H9 (cell line): Measurements from ENCODE around the gene BTRC. TPM values are rescaled to one million over a fixed set of nuclear protein-coding genes. Genes with fewer than 3 reads are reported as not detected.
A peak's percentile ranks its signal among the peaks of the same experiment; 100 is the strongest.

ENCODE experiments used
- DNase-seq: peaks from one replicate; pipeline ENCODE4 v3.0.0-alpha.2; 2017
- H2AFZ ChIP-seq: one replicate; pipeline ENCODE4 v1.6.1; 2013; ENCODE audit warnings: mild to moderate bottlenecking, low read length, control low read depth, moderate library complexity
- H2AK5ac ChIP-seq: 2 replicates; pipeline ENCODE4 v1.6.1; 2013; ENCODE audit warnings: low read length, control low read depth, mixed read lengths; ENCODE audit not compliant: insufficient read length
- H2BK120ac ChIP-seq: one replicate; pipeline ENCODE4 v1.6.1; 2013; ENCODE audit warnings: low read depth, mild to moderate bottlenecking, low read length, control low read depth, inconsistent platforms; ENCODE audit not compliant: poor library complexity, severe bottlenecking
- H2BK12ac ChIP-seq: 2 replicates; pipeline ENCODE4 v1.6.1; 2013; ENCODE audit warnings: low read length, control low read depth, mixed read lengths, low read depth; ENCODE audit not compliant: insufficient read length
- H2BK15ac ChIP-seq: 2 replicates; pipeline ENCODE4 v1.6.1; 2013; ENCODE audit warnings: low read depth, low read length, control low read depth
- H2BK20ac ChIP-seq: one replicate; pipeline ENCODE4 v1.6.1; 2013; ENCODE audit warnings: low read depth, mild to moderate bottlenecking, low read length, control low read depth, inconsistent platforms; ENCODE audit not compliant: poor library complexity, severe bottlenecking
- H2BK5ac ChIP-seq: 2 replicates; pipeline ENCODE4 v1.6.1; 2013; ENCODE audit warnings: low read length, control low read depth, mixed read lengths; ENCODE audit not compliant: insufficient read length
- H3K14ac ChIP-seq: 2 replicates; pipeline ENCODE4 v1.6.1; 2013; ENCODE audit warnings: low read length, control low read depth; ENCODE audit not compliant: insufficient read depth
- H3K18ac ChIP-seq: 2 replicates; pipeline ENCODE4 v1.6.1; 2013; ENCODE audit warnings: low read depth, mild to moderate bottlenecking, mixed read lengths, low read length, control low read depth; ENCODE audit not compliant: insufficient read length
- H3K23ac ChIP-seq: 2 replicates; pipeline ENCODE4 v1.6.1; 2013; ENCODE audit warnings: low read length, control low read depth, mixed read lengths, low read depth; ENCODE audit not compliant: insufficient read length
- H3K23me2 ChIP-seq: 2 replicates; pipeline ENCODE4 v1.6.1; 2013; ENCODE audit warnings: low read depth, mild to moderate bottlenecking, mixed read lengths, low read length, control low read depth; ENCODE audit not compliant: insufficient read length, poor library complexity, severe bottlenecking
- H3K27ac ChIP-seq: 2 replicates; pipeline ENCODE4 v1.5.1; 2013; ENCODE audit warnings: low read length, control low read depth, mixed read lengths, low read depth; ENCODE audit not compliant: insufficient read length
- H3K27me3 ChIP-seq: 2 replicates; pipeline ENCODE4 v1.6.1; 2013; ENCODE audit warnings: low read length, control low read depth, inconsistent platforms; ENCODE audit not compliant: insufficient read depth
- H3K4ac ChIP-seq: 2 replicates; pipeline ENCODE4 v1.6.1; 2013; ENCODE audit warnings: low read depth, mild to moderate bottlenecking, control low read depth, inconsistent platforms, low read length, moderate library complexity
- H3K4me1 ChIP-seq: 2 replicates; pipeline ENCODE4 v1.6.1; 2013; ENCODE audit warnings: low read length, control low read depth, inconsistent platforms; ENCODE audit not compliant: insufficient read depth
- H3K4me2 ChIP-seq: 2 replicates; pipeline ENCODE4 v1.6.1; 2013; ENCODE audit warnings: low read length, control low read depth, mixed read lengths; ENCODE audit not compliant: insufficient read length, insufficient read depth
- H3K56ac ChIP-seq: 2 replicates; pipeline ENCODE4 v1.6.1; 2013; ENCODE audit warnings: low read depth, mild to moderate bottlenecking, mixed read lengths, low read length, control low read depth; ENCODE audit not compliant: insufficient read length
- H3K79me1 ChIP-seq: 2 replicates; pipeline ENCODE4 v1.6.1; 2013; ENCODE audit warnings: low read depth, mild to moderate bottlenecking, moderate library complexity, low read length, control low read depth, inconsistent platforms; ENCODE audit not compliant: insufficient read depth, poor library complexity, severe bottlenecking
- H3K79me2 ChIP-seq: 2 replicates; pipeline ENCODE4 v1.6.1; 2013; ENCODE audit warnings: low read length, control low read depth, inconsistent platforms; ENCODE audit not compliant: insufficient read depth
- H3K9ac ChIP-seq: 2 replicates; pipeline ENCODE4 v1.6.1; 2013; ENCODE audit warnings: low read length, control low read depth, mixed read lengths; ENCODE audit not compliant: insufficient read length; ENCODE audit errors: extremely low read depth
- H3K9me3 ChIP-seq: one replicate; pipeline ENCODE4 v1.6.1; 2013; ENCODE audit warnings: low read depth, low read length, inconsistent platforms; ENCODE audit not compliant: control insufficient read depth
- H3T11ph ChIP-seq: one replicate; pipeline ENCODE4 v1.6.1; 2013; ENCODE audit warnings: mild to moderate bottlenecking, low read length, control low read depth, inconsistent platforms
- H4K20me1 ChIP-seq: one replicate; pipeline ENCODE4 v1.6.1; 2013; ENCODE audit not compliant: control insufficient read depth, insufficient read length, insufficient read depth
- H4K5ac ChIP-seq: 2 replicates; pipeline ENCODE4 v1.6.1; 2013; ENCODE audit warnings: low read depth, mild to moderate bottlenecking, mixed read lengths, low read length, control low read depth; ENCODE audit not compliant: insufficient read length
- H4K8ac ChIP-seq: replicated peaks from 2 replicates; pipeline ENCODE4 v1.6.1; 2013; ENCODE audit warnings: low read length, control low read depth, mixed read lengths, low read depth; ENCODE audit not compliant: insufficient read length
- H4K91ac ChIP-seq: 2 replicates; pipeline ENCODE4 v1.6.1; 2013; ENCODE audit warnings: low read depth, mild to moderate bottlenecking, moderate library complexity, mixed read lengths, low read length, control low read depth; ENCODE audit not compliant: insufficient read length
- H3K27ac Mint-ChIP-seq, 3 experiments: 2 replicates in 2 of 3; 3 replicates in 1 of 3; pipeline ENCODE4 v1.8.0; 2020 to 2021; ENCODE audit warnings: mixed read lengths in 3 of 3, mild to moderate bottlenecking in 1 of 3, moderate library complexity in 1 of 3
- H3K27me3 Mint-ChIP-seq: 2 replicates; pipeline ENCODE4 v1.8.0; 2021; ENCODE audit warnings: low read depth, mild to moderate bottlenecking, moderate library complexity, mixed read lengths
- H3K36me3 Mint-ChIP-seq, 3 experiments: 2 replicates in 2 of 3; 3 replicates in 1 of 3; pipeline ENCODE4 v1.8.0; 2020 to 2021; ENCODE audit warnings: low read depth in 3 of 3, mixed read lengths in 3 of 3; ENCODE audit not compliant: insufficient read depth in 1 of 3
- H3K4me1 Mint-ChIP-seq, 2 experiments: 2 replicates each; pipeline ENCODE4 v1.8.0; 2020; ENCODE audit warnings: mixed read lengths in 2 of 2
- H3K4me3 Mint-ChIP-seq, 2 experiments: 2 replicates in 1 of 2; 3 replicates in 1 of 2; pipeline ENCODE4 v1.8.0; 2020 to 2021; ENCODE audit warnings: mild to moderate bottlenecking in 2 of 2, mixed read lengths in 2 of 2, moderate library complexity in 1 of 2
- H3K9me3 Mint-ChIP-seq, 2 experiments: 2 replicates in 1 of 2; 3 replicates in 1 of 2; pipeline ENCODE4 v1.8.0; 2020; ENCODE audit warnings: mild to moderate bottlenecking in 2 of 2, mixed read lengths in 2 of 2, moderate library complexity in 1 of 2
- CTCF ChIP-seq: fragments of 200-600 bp; sonication (generic); conservative IDR thresholded peaks from 3 replicates; pipeline ENCODE4 v1.8.0; 2021; ENCODE audit warnings: antibody characterized with exemption, mild to moderate bottlenecking
- WGBS: extraction: QIAGEN DNeasy Blood & Tissue Kit; methylation state at CpG from one replicate; pipeline ENCODE4 v1.1.7; 2013; ENCODE audit warnings: missing lambda C conversion rate, low lambda C conversion rate, mixed read lengths; ENCODE audit not compliant: insufficient read length; ENCODE audit errors: extremely low coverage; 5-methylcytosine and 5-hydroxymethylcytosine counted together
- total RNA-seq: library from RNA; stranded (reverse); gene quantifications from 2 replicates; pipeline ENCODE4 v1.2.1, GENCODE V29; 2021

BTRC gene
- total RNA-seq, 1 experiment from 2014 or later = 24.2 TPM

- Histone ChIP-seq H3K4me1 (no peaks in the 10 kb centered on the region), H3K14ac (no peak overlapping the region; the same call in 1 of the 2 replicates), H3K18ac (no peak overlapping the region), H3K23ac (no peak overlapping the region), H2BK120ac (no peak overlapping the region), H3K4me2 (no peak overlapping the region), H4K8ac (no peak overlapping the region), H2BK20ac (no peak overlapping the region), H3K27ac (no peak overlapping the region), H3T11ph (no peak overlapping the region), H4K5ac (no peak overlapping the region), H3K79me1 (no peaks in the 10 kb centered on the region), H3K79me2 (no peaks in the 10 kb centered on the region), H3K9ac (no peak overlapping the region), H4K20me1 (no peaks in the 10 kb centered on the region), H3K27me3 (no peaks in the 10 kb centered on the region; the same call in 1 of the 2 replicates), H3K23me2 (no peaks in the 10 kb centered on the region), H2BK5ac (no peak overlapping the region), H3K56ac (no peak overlapping the region), H2AFZ (no peak overlapping the region), H3K4ac (no peak overlapping the region), H2BK15ac (no peak overlapping the region), H4K91ac (no peak overlapping the region), H2AK5ac (no peak overlapping the region), H3K9me3 (no peaks in the 10 kb centered on the region), H2BK12ac (no peak overlapping the region)
- no peak for TF ChIP-seq CTCF
- peak; percentile 21 for DNase-seq
- H3K4me1 Mint-ChIP-seq = peaks cover 5 to 14% of the 10 kb centered on the region in 2 experiments
- peaks cover 36% of the 10 kb centered on the region for H3K27me3 Mint-ChIP-seq
- H3K9me3 Mint-ChIP-seq = no peaks in the 10 kb centered on the region; a peak in 1 of 5 replicates
- 0 out of 7 replicates have a peak overlapping the region, but pooled peaks of 1 of the 3 experiments have one; percentile 44 for H3K27ac Mint-ChIP-seq
- no peaks in the 10 kb centered on the region for H3K36me3 Mint-ChIP-seq
- no peak overlapping the region for H3K4me3 Mint-ChIP-seq
- no CpG with 5 or more reads among the region's 15 CpGs for WGBS
These were observed 207.3 kb downstream of the BTRC start for GRCh38 chr10:101561068-101561915.
